Measurements from ENCODE around the gene SPAG17.

Gene SPAG17

GRCh38 chr1:117985239-117985638 is 199.8 kb downstream of the SPAG17 start:
- Histone ChIP-seq H4K20me1 (ENCODE audit: low read depth, low read length) (no peaks in the 10 kb centered on the region), H2AFZ (ENCODE audit: low read depth, low read length, severe bottlenecking) (no peak overlapping the region), H3K9ac (ENCODE audit: low read length) (no peak overlapping the region), H3F3A (ENCODE audit: insufficient read depth) (no peaks in the 10 kb centered on the region), H3K27ac (ENCODE audit: low read depth, low read length) (no peak overlapping the region), H3K79me2 (ENCODE audit: insufficient read depth, low read length) (no peaks in the 10 kb centered on the region), H3K9me3 (ENCODE audit: insufficient read depth, low read length) (no peaks in the 10 kb centered on the region), H3K27me3 (ENCODE audit: low read length) (no peaks in the 10 kb centered on the region), H3K4me2 (ENCODE audit: low read depth, low read length, poor library complexity, severe bottlenecking) (no peak overlapping the region), H3K9me2 (replicated peaks; ENCODE audit: insufficient read depth, low read length) (no peaks in the 10 kb centered on the region), H3K4me3 (ENCODE audit: insufficient read depth, low read length, poor library complexity, severe bottlenecking) (no peak overlapping the region), H3K36me3 (ENCODE audit: low read length) (no peaks in the 10 kb centered on the region)
- no peak for TF ChIP-seq EZH2phosphoT487 (conservative IDR thresholded peaks at IDR 0.05; ENCODE audit: low read length)
- TF ChIP-seq, protein P1, sequence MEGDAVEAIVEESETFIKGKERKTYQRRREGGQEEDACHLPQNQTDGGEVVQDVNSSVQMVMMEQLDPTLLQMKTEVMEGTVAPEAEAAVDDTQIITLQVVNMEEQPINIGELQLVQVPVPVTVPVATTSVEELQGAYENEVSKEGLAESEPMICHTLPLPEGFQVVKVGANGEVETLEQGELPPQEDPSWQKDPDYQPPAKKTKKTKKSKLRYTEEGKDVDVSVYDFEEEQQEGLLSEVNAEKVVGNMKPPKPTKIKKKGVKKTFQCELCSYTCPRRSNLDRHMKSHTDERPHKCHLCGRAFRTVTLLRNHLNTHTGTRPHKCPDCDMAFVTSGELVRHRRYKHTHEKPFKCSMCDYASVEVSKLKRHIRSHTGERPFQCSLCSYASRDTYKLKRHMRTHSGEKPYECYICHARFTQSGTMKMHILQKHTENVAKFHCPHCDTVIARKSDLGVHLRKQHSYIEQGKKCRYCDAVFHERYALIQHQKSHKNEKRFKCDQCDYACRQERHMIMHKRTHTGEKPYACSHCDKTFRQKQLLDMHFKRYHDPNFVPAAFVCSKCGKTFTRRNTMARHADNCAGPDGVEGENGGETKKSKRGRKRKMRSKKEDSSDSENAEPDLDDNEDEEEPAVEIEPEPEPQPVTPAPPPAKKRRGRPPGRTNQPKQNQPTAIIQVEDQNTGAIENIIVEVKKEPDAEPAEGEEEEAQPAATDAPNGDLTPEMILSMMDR (IDR thresholded peaks at IDR 0.05; ENCODE audit: insufficient read depth, low read length, poor library complexity, severe bottlenecking): no peak

- H3K9ac ChIP-seq (ENCODE audit: low read length): no peak overlapping the region
- H4K20me1 ChIP-seq (ENCODE audit: low read depth, low read length): no peaks in the 10 kb centered on the region
- no peak overlapping the region for H3K4me2 ChIP-seq (ENCODE audit: low read depth, low read length, poor library complexity, severe bottlenecking)
- no peak overlapping the region for H2AFZ ChIP-seq (ENCODE audit: low read depth, low read length, severe bottlenecking)
- no peaks in the 10 kb centered on the region for H3K27me3 ChIP-seq (ENCODE audit: low read length)
- H3K79me2 ChIP-seq (ENCODE audit: insufficient read depth, low read length): no peaks in the 10 kb centered on the region
- TF ChIP-seq EZH2phosphoT487 (conservative IDR thresholded peaks at IDR 0.05; ENCODE audit: low read length): no peak
- TF ChIP-seq, protein P1 (IDR thresholded peaks at IDR 0.05; ENCODE audit: insufficient read depth, low read length, poor library complexity, severe bottlenecking): no peak
- H3K9me3 ChIP-seq (ENCODE audit: insufficient read depth, low read length): no peaks in the 10 kb centered on the region
- H3F3A ChIP-seq (ENCODE audit: insufficient read depth): no peaks in the 10 kb centered on the region
- H3K27ac ChIP-seq (ENCODE audit: low read depth, low read length): no peak overlapping the region
- H3K4me3 ChIP-seq (ENCODE audit: insufficient read depth, low read length, poor library complexity, severe bottlenecking): no peak overlapping the region
- no peaks in the 10 kb centered on the region for H3K9me2 ChIP-seq (replicated peaks; ENCODE audit: insufficient read depth, low read length)
- no peaks in the 10 kb centered on the region for H3K36me3 ChIP-seq (ENCODE audit: low read length)
Observed at GRCh38 chr1:117981455-117982192, 203.4 kb downstream of the SPAG17 start.

GRCh38 chr1:117976381-117976780 is 208.6 kb downstream of the SPAG17 start:
- Histone ChIP-seq H4K20me1 (ENCODE audit: low read depth, low read length) (no peaks in the 10 kb centered on the region), H3F3A (ENCODE audit: insufficient read depth) (no peaks in the 10 kb centered on the region), H3K79me2 (ENCODE audit: insufficient read depth, low read length) (no peaks in the 10 kb centered on the region), H3K9me2 (replicated peaks; ENCODE audit: insufficient read depth, low read length) (no peaks in the 10 kb centered on the region), H3K4me2 (ENCODE audit: low read depth, low read length, poor library complexity, severe bottlenecking) (no peak overlapping the region), H3K9ac (ENCODE audit: low read length) (no peak overlapping the region), H3K4me3 (ENCODE audit: insufficient read depth, low read length, poor library complexity, severe bottlenecking) (no peak overlapping the region), H3K27me3 (ENCODE audit: low read length) (no peaks in the 10 kb centered on the region), H3K36me3 (ENCODE audit: low read length) (no peaks in the 10 kb centered on the region), H3K27ac (ENCODE audit: low read depth, low read length) (no peak overlapping the region), H2AFZ (ENCODE audit: low read depth, low read length, severe bottlenecking) (no peak overlapping the region), H3K9me3 (ENCODE audit: insufficient read depth, low read length) (no peaks in the 10 kb centered on the region)
- no peak for TF ChIP-seq EZH2phosphoT487 (conservative IDR thresholded peaks at IDR 0.05; ENCODE audit: low read length)
- TF ChIP-seq, protein P1 (IDR thresholded peaks at IDR 0.05; ENCODE audit: insufficient read depth, low read length, poor library complexity, severe bottlenecking): no peak
